IMR-90 (cell line): ENCODE results near the gene FXYD6. TPM values are rescaled to one million over a fixed set of nuclear protein-coding genes. Genes with fewer than 3 reads are reported as not detected.

Experiments used
- ATAC-seq: fragments of 200-7000 bp; cut with Tn5 transposase; 2 replicates; pipeline ENCODE4 v1.9.1; 2020; ENCODE audit warnings: low read depth, mild to moderate bottlenecking, moderate library complexity
- BruUV-seq: library from RNA; stranded (reverse); fragments of 400-500 nt; replicated peaks from 2 replicates; lab custom pipeline; 2021; lab: Mats Ljungman, UMichigan
- CTCF ChIA-PET: fragments of 300-600 bp; formaldehyde crosslinking; extraction: SDS; loops from one replicate; lab custom pipeline; 2021; ENCODE audit warnings: antibody characterized with exemption; lab: Yijun Ruan, JAX
- POLR2A ChIA-PET: fragments of 300-600 bp; sonication (Branson Sonifier 250); formaldehyde crosslinking; loops from one replicate; lab custom pipeline; 2022; ENCODE audit warnings: antibody characterized with exemption; ENCODE audit not compliant: unreplicated experiment; lab: Charles Lee
- DNase-seq: peaks from one replicate; pipeline ENCODE4 v3.0.0; 2013
- H2AFZ ChIP-seq: replicated peaks from 2 replicates; pipeline ENCODE3; 2013; ENCODE audit warnings: low read length, mild to moderate bottlenecking; ENCODE audit not compliant: poor library complexity
- H2AK5ac ChIP-seq: 2 replicates; pipeline ENCODE4 v1.6.1; 2013; ENCODE audit warnings: low read depth, low read length, inconsistent platforms
- H2AK9ac ChIP-seq: replicated peaks from 2 replicates; pipeline ENCODE3; 2013; ENCODE audit warnings: mild to moderate bottlenecking, low read depth, low read length, moderate library complexity; ENCODE audit not compliant: poor library complexity
- H2BK120ac ChIP-seq: 2 replicates; pipeline ENCODE4 v1.6.1; 2013; ENCODE audit warnings: low read depth, low read length, inconsistent platforms
- H2BK15ac ChIP-seq: 3 replicates; pipeline ENCODE4 v1.6.1; 2013; ENCODE audit warnings: low read depth, low read length, inconsistent platforms
- H2BK20ac ChIP-seq: 2 replicates; pipeline ENCODE4 v1.6.1; 2013; ENCODE audit warnings: low read depth, mild to moderate bottlenecking, inconsistent platforms, low read length, moderate library complexity
- H2BK5ac ChIP-seq: 2 replicates; pipeline ENCODE4 v1.6.1; 2013; ENCODE audit warnings: mild to moderate bottlenecking, low read depth, low read length, inconsistent platforms; ENCODE audit not compliant: poor library complexity, severe bottlenecking
- H3K14ac ChIP-seq: replicated peaks from 2 replicates; pipeline ENCODE4 v1.6.1; 2013; ENCODE audit warnings: low read depth, low read length, inconsistent platforms
- H3K18ac ChIP-seq: 2 replicates; pipeline ENCODE4 v1.6.1; 2013; ENCODE audit warnings: low read depth, low read length, control low read depth
- H3K23ac ChIP-seq: 2 replicates; pipeline ENCODE4 v1.6.1; 2013; ENCODE audit warnings: low read depth, low read length, inconsistent platforms
- H3K27ac ChIP-seq: 2 replicates; pipeline ENCODE4 v1.5.1; 2013; ENCODE audit warnings: mild to moderate bottlenecking, control low read depth, low read length; ENCODE audit not compliant: insufficient read depth
- H3K27me3 ChIP-seq: 2 replicates; pipeline ENCODE4 v1.6.1; 2013; ENCODE audit warnings: low read length; ENCODE audit not compliant: control insufficient read depth, insufficient read depth
- H3K36me3 ChIP-seq: 2 replicates; pipeline ENCODE4 v1.6.1; 2013; ENCODE audit warnings: low read length, mixed read lengths; ENCODE audit not compliant: control insufficient read depth, insufficient read depth
- H3K4ac ChIP-seq: 2 replicates; pipeline ENCODE4 v1.6.1; 2013; ENCODE audit warnings: low read depth, low read length, inconsistent platforms
- H3K4me1 ChIP-seq: 2 replicates; pipeline ENCODE4 v1.6.1; 2013; ENCODE audit warnings: low read length, mixed read lengths; ENCODE audit not compliant: control insufficient read depth, insufficient read depth
- H3K4me2 ChIP-seq: 2 replicates; pipeline ENCODE4 v1.6.1; 2013; ENCODE audit warnings: low read depth, mild to moderate bottlenecking, control low read depth, low read length, moderate library complexity
- H3K4me3 ChIP-seq: 2 replicates; pipeline ENCODE4 v1.5.1; 2013; ENCODE audit warnings: low read depth, mild to moderate bottlenecking, control low read depth, low read length, moderate library complexity; ENCODE audit not compliant: insufficient read depth
- H3K56ac ChIP-seq: 2 replicates; pipeline ENCODE4 v1.6.1; 2013; ENCODE audit warnings: low read length, inconsistent platforms; ENCODE audit not compliant: insufficient read depth; ENCODE audit errors: extremely low read depth
- H3K79me1 ChIP-seq, 2 experiments: 2 replicates each; pipeline ENCODE4 v1.6.1; 2013; ENCODE audit warnings: low read length in 2 of 2, inconsistent platforms in 1 of 2, low read depth in 1 of 2
- H3K9ac ChIP-seq: 2 replicates; pipeline ENCODE4 v1.6.1; 2013; ENCODE audit warnings: low read depth, low read length, control low read depth
- H3K9me1 ChIP-seq: 2 replicates; pipeline ENCODE4 v1.6.1; 2013; ENCODE audit warnings: low read length, inconsistent platforms; ENCODE audit not compliant: insufficient read depth
- H3K9me3 ChIP-seq: 2 replicates; pipeline ENCODE4 v1.6.1; 2013; ENCODE audit warnings: low read length; ENCODE audit not compliant: control insufficient read depth, insufficient read depth
- H4K20me1 ChIP-seq: 2 replicates; pipeline ENCODE4 v1.6.1; 2013; ENCODE audit warnings: low read length, inconsistent platforms; ENCODE audit not compliant: insufficient read depth
- H4K5ac ChIP-seq: 2 replicates; pipeline ENCODE4 v1.6.1; 2013; ENCODE audit warnings: mild to moderate bottlenecking, low read depth, low read length, control low read depth
- H4K8ac ChIP-seq, 2 experiments: 2 replicates each; pipeline ENCODE4 v1.6.1; 2013; ENCODE audit warnings: low read depth in 2 of 2, low read length in 2 of 2, control low read depth in 1 of 2, inconsistent platforms in 1 of 2
- H4K91ac ChIP-seq: 2 replicates; pipeline ENCODE4 v1.6.1; 2013; ENCODE audit warnings: low read depth, low read length, inconsistent platforms; ENCODE audit not compliant: insufficient read depth
- CHD1 ChIP-seq: IDR thresholded peaks from 2 replicates; pipeline ENCODE4 v1.6.1; 2012; ENCODE audit warnings: low read depth, low read length, improper control_type of control experiment
- ELK1 ChIP-seq: fragments of 150-350 bp; IDR thresholded peaks from 2 replicates; pipeline ENCODE4 v1.6.1; 2016; ENCODE audit warnings: low read depth, mild to moderate bottlenecking, low read length, moderate library complexity, borderline replicate concordance
- FOS ChIP-seq: fragments of 150-350 bp; IDR thresholded peaks from 2 replicates; pipeline ENCODE4 v1.6.1; 2016; ENCODE audit warnings: low read depth, low read length
- MAZ ChIP-seq: IDR thresholded peaks from 2 replicates; pipeline ENCODE4 v1.6.1; 2012; ENCODE audit warnings: low read depth, mild to moderate bottlenecking, low read length, improper control_type of control experiment, moderate library complexity, borderline replicate concordance
- SMC3 ChIP-seq: fragments of 150-350 bp; IDR thresholded peaks from 2 replicates; pipeline ENCODE4 v1.6.1; 2016; ENCODE audit warnings: low read depth, mild to moderate bottlenecking, antibody characterized with exemption, low read length, moderate library complexity
- whole genome bisulfite sequencing, 2 experiments: methylation state at CpG; one replicate each; pipeline versions ENCODE4 v1.1.5 to v1.1.7; 2013; ENCODE audit warnings: missing lambda C conversion rate in 2 of 2; ENCODE audit not compliant: insufficient read length in 1 of 2; ENCODE audit errors: extremely low coverage in 2 of 2; 5-methylcytosine and 5-hydroxymethylcytosine counted together
- dilution Hi-C: fragments of 300-500 bp; cut with HindIII; formaldehyde crosslinking; loops from one replicate; pipeline ENCODE4 v1.14.3; 2018; ENCODE audit warnings: low sequenced_read_pairs; ENCODE audit not compliant: unreplicated experiment
- in situ Hi-C: fragments of 300-500 bp; cut with MboI; formaldehyde crosslinking; loops from 3 replicates; pipeline ENCODE4 v1.14.3; 2019; ENCODE audit warnings: low sequenced_read_pairs, inconsistent platforms, mixed read lengths
- intact Hi-C: fragments of 100-400 bp; cut with micrococcal nuclease; formaldehyde crosslinking; loops from 2 replicates; pipeline ENCODE4 v1.10.0; 2022
- polyA plus RNA-seq, 3 experiments: library from polyadenylated mRNA; depleted of rRNA; stranded (reverse); fragments of >200 nt; gene quantifications; 2 replicates each; pipeline ENCODE4 v1.2.3, GENCODE V29; 2012; ENCODE audit warnings: low replicate concordance in 1 of 3
- total RNA-seq: library from RNA; depleted of rRNA; stranded (reverse); fragments of >200 nt; gene quantifications from 2 replicates; pipeline ENCODE4 v1.2.3, GENCODE V29; 2012

FXYD6 gene
- total and polyA plus RNA-seq, 2 of the 4 experiments (the other 2 are of a cell fraction) = 0.32 TPM; not detected in 1

GRCh38 chr11:117872975-117873827 lies 3.3 kb downstream of the FXYD6 start:
- CTCF ChIA-PET = no interaction called here
- no peak overlapping the region for H3K9ac ChIP-seq
- ATAC-seq (no peak), DNase-seq (no peak)
- POLR2A ChIA-PET = no interaction called here
- no peak overlapping the region for H2BK120ac ChIP-seq
- H3K23ac ChIP-seq = no peak overlapping the region
- no peak overlapping the region for H3K14ac ChIP-seq
- BruUV-seq = no TSS peak
- H3K4ac ChIP-seq = no peak overlapping the region
- H2AFZ ChIP-seq = no peak overlapping the region
- no peaks in the 10 kb centered on the region for H3K9me3 ChIP-seq
- in situ Hi-C loops (no loop called here), dilution Hi-C loops (no loop called here), intact Hi-C loops (no loop called here)
- H3K18ac ChIP-seq = no peak overlapping the region
- H3K27ac ChIP-seq = no peak overlapping the region
- H3K9me1 ChIP-seq = no peaks in the 10 kb centered on the region
- TF ChIP-seq FOS (no peak), SMC3 (no peak), CHD1 (no peak), MAZ (no peak), ELK1 (no peak)
- no peaks in the 10 kb centered on the region for H4K20me1 ChIP-seq
- no peak overlapping the region for H2BK5ac ChIP-seq
- H2BK15ac ChIP-seq = no peak overlapping the region
- no peak overlapping the region for H2AK9ac ChIP-seq
- no peaks in the 10 kb centered on the region for H3K4me1 ChIP-seq
- no peak overlapping the region for H2BK20ac ChIP-seq
- no peak overlapping the region for H3K4me2 ChIP-seq
- no peaks in the 10 kb centered on the region for H3K79me1 ChIP-seq
- H2AK5ac ChIP-seq = no peak overlapping the region
- H3K56ac ChIP-seq = no peak overlapping the region
- H3K36me3 ChIP-seq = no peaks in the 10 kb centered on the region
- H4K5ac ChIP-seq = no peak overlapping the region
- peaks cover 58% of the 10 kb centered on the region for H3K27me3 ChIP-seq
- H4K8ac ChIP-seq = no peak overlapping the region
- WGBS, 2 experiments = 70% methylated on average over 2 of the region's 15 CpGs; no CpG with 5 or more reads in 1 of the 2 experiments
- H3K4me3 ChIP-seq = no peak overlapping the region
- H4K91ac ChIP-seq = no peak overlapping the region
